SH-SY5Y (cell line): ENCODE data around the gene SAP25.

Experiments used
- GATA2 ChIP-seq: IDR thresholded peaks from 2 replicates; pipeline ENCODE4 v1.6.1; 2011; ENCODE audit warnings: mild to moderate bottlenecking, low read depth, low read length
- GATA3 ChIP-seq: IDR thresholded peaks from 2 replicates; pipeline ENCODE4 v1.6.1; 2011; ENCODE audit warnings: low read depth, mild to moderate bottlenecking, low read length, moderate library complexity

Gene SAP25

DNA sequence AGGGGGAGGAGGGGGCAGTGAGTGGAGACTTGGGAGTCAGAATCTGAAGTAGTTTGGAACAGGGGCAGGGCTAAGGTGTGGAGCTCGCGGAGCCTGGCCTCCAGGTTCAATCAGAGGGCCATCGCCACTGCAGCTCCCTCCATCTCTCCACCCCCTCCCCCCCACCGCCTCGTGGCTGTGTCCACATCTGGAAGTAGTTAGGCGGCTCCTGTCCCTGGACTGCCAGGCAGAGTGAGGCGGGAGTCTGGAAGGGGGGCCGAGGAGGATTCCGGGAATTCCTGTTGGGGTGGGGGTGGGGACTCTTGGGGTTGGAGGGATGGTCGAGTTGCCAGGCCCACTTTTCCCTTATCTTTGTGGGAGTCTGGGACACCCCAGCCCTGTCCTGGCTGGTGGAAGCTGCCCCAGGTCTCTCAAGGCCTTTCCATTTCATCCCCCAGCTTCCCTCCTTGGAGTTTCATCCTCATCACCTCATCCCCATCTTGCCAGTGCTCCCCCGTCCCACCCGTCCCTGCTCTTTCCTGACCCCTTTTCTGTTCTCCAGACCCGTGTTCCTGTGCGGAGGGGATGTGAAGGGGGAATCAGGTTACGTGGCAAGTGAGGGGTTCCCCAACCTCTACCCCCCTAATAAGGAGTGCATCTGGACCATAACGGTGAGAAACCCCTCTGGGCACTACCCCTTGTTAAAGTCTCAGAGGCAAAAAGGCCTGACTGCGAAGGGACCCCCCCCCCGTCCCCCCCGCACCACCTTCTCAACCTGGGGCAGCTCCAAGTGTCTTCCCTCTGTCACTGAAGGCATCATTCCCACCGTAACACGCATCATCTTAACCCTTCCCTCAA is 29.4 kb upstream of the SAP25 start:
- TF ChIP-seq GATA2 (peak; percentile 41; the same call in 1 of the 2 replicates), GATA3 (no peak)

DNA sequence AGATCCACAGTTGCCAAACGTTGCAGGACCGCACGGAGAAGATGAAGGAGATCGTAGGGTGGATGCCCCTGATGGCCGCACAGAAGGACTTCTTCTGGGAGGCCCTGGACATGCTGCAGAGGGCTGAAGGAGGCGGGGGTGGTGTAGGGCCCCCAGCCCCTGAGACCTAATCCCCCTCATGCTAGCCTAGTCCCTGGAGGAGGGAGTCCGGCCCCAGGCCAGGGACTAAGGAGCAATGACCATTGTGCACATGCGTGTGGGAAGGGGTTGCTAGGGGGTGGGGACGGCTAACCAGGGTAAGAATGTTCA is 27.0 kb upstream of the SAP25 start:
- TF ChIP-seq GATA2, result no peak
- TF ChIP-seq GATA3, result no peak

DNA sequence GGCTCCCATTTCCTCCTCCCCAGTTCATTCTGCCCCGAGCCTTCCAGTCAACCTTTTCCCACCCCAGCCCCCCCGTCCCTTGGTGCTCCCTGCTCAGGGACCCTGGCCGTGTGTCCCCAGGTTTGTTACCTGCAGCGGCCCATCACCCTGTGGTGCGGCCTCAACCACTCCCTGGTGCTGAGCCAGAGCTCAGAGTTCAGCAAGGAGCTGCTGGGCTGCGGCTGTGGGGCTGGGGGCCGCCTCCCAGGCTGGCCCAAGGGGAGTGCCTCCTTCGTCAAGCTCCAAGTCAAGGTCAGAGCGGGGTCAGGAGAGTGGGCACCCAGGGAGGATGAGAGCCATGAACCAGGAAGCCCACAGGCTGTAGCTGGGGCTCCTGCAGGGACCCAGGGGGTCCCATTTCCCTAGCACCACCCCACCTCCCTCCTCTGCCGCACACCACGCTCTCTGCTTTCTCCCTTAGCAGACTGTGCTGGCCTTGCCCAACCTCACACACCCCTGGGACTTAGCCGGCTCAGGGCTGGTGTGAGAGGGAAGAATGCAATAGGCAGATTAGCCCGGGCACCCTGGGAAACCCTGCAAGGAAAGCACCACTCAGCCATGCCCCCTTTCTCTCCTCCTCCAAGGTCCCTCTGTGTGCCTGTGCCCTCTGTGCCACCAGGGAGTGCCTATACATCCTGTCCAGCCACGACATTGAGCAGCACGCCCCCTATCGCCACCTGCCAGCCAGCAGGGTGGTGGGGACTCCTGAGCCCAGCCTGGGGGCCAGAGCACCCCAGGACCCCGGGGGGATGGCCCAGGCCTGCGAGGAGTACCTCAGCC is 26.4 kb upstream of the SAP25 start:
- TF ChIP-seq GATA2 (no peak), GATA3 (no peak)

DNA sequence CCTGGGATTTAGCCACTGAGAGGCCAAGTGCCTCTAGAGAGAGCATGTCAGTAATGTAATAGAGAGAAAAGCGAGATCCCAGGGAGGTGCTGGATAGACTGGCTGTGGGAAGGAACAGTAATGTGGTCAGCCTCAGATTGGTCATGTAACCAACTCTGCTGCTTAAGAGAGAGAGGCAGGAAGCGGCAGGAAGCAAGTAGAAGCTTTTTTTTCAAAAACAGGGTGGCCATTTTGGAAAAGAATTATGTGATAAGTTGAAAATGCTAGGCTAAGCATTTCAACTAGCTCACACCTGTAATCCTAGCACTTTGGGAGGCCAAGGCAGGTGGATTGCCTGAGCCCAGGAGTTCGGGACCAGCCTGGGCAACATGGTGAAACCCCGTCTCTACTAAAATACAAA is 24.7 kb upstream of the SAP25 start:
- TF ChIP-seq GATA3 (no peak), GATA2 (no peak)

DNA sequence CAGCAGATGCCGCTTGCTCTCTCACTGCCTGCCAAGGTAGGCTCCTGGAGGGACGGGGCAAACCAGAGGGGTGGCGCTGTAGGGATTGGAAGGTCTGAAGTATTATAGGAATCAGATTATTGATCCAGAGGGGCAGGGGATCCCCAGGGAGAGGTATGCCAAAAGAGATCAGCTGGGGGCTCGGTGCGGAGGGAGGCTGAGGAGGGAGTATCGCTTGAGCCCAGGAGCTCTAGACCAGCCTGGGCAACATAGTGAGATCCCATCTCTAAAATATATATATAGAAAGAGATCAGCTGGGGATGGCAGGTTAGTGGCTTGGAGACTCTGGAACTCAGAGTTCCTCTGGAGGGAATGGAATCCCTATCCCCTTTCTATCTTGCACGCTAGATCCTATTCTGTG is 21.5 kb upstream of the SAP25 start:
- TF ChIP-seq GATA2 (no peak), GATA3 (no peak)

DNA sequence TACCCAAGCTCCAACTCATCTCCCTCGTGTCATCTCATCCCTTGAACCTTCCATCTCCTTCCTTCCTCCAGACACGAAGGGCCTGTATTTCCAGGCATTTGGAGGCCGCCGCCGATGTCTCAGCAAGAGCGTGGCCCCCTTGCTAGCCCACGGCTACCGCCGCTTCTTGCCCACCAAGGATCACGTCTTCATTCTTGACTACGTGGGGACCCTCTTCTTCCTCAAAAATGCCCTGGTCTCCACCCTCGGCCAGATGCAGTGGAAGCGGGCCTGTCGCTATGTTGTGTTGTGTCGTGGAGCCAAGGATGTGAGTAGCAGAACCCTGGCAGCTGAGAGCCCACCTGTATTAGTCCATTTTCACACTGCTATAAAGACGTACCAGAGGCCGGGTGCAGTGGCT is 17.9 kb upstream of the SAP25 start:
- TF ChIP-seq GATA3 (no peak), GATA2 (no peak)

DNA sequence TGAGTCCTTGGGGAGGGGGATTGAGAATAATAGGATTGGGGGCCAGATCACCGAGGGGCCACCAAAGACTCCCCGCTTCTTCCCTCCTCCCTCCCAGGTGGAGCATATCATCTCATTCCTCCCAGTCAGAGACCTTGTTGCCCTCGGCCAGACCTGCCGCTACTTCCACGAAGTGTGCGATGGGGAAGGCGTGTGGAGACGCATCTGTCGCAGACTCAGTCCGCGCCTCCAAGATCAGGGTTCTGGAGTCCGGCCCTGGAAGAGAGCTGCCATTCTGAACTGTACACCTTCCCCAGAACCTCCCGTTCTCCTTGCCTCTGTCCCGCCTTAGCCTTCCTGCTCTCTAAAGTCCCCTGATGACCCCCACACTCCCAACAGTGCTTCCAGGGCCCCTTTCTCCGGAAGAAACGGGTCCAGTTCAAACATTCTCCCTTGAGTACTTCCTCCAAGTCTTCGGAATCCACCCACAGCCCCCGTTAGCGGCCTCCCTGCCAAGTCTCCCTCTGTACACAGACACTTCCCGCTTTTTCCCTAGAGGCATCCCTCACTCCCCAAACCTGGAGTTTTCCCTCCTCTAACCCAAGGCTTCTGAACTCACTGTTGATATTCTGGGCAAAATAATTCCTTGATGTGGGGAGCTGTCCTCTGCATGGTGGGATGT is 16.5 kb upstream of the SAP25 start:
- TF ChIP-seq GATA3 (no peak), GATA2 (no peak)

DNA sequence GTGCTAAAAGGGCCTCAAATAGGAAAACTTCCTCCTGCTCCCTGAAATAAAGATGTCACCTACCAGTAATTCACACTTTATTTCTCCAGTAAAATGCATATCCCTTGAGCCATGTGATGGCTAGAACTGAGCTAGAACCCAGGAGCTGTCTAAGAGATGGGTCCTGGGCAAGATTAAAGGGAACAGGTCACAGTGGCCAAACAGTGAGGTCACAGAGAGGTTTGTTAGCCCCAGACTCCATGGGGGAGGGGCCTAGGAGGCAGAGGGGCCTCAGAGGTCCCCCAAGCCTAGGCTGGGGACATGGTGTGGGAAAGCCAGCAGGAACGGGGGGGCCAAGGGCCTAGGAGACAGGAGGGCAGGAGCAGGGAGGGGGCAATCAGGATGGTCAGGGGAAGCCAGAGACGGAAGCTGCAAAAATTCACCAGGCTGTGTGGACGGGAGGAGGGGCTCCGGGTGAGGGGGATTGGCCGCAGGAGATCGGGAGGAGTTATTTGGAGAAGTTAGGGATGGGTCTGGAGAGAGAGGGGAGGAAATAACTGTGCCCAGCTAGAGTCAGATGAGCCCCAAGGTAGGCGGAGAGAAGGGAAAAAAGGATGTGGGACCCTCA is 15.7 kb upstream of the SAP25 start:
- no peak for TF ChIP-seq GATA2
- no peak for TF ChIP-seq GATA3

DNA sequence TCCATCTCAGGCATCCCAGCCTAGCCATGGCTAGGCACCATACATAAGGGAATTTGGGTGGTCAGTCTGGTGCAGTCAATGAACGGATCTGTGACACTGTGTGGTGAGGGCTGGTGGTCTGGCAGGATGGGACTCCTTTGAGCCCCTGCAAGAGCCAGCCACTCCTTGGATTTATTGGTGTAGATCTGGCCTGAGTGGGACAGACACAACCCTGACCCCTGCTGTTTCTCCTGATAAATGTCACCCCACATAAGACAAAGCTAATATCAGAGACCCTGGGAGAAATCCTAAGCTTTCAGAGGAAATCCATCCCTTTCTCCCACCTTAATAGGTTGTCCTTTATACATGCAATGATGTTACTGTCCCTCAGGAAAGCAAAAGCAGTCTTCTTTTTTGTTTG is 14.7 kb upstream of the SAP25 start:
- no peak for TF ChIP-seq GATA3
- no peak for TF ChIP-seq GATA2

DNA sequence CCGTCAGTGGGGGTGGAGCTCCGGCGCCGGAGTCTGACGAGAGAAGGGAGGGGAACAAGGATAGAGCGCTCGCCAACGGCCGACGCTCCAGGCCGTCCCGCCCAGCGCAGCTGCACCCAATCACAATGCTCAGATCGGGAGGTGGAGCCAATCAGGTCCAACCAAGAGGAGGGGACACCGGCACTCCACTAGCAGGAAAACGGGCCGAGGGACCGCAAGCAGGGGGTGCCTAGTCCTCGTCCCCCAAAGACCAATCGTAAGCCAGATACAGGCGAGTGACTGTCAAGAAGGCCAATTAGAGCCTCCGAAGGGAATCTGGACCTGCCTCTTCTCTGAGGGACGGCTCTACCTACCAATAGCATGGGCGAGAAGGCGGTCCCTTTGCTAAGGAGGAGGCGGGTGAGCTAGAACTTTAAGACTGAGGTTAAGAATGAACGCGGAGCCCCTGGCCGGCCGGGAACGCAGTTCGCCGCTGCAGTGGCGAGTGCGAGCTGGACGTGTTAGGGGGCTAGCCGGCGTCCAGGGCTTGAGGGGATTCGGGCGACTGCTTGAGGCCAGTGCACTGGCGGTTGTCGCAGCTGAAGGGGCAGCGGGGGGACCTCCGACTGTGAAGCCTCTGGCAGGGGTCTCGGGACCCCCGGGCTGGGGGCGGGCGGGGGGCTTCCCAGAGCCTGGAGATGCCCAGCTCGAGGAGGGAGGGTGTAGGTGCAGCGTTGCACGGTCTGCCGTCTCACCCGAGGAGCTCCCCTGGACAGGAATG is 12.7 kb upstream of the SAP25 start, which contains the start of gene FBXO24:
Gene FBXO24 (plus strand): TSS at position 63 of the 760 bp plus-strand sequence. CDS start 298 bp downstream, at position 361.
- TF ChIP-seq GATA3, result no peak
- TF ChIP-seq GATA2, result no peak

DNA sequence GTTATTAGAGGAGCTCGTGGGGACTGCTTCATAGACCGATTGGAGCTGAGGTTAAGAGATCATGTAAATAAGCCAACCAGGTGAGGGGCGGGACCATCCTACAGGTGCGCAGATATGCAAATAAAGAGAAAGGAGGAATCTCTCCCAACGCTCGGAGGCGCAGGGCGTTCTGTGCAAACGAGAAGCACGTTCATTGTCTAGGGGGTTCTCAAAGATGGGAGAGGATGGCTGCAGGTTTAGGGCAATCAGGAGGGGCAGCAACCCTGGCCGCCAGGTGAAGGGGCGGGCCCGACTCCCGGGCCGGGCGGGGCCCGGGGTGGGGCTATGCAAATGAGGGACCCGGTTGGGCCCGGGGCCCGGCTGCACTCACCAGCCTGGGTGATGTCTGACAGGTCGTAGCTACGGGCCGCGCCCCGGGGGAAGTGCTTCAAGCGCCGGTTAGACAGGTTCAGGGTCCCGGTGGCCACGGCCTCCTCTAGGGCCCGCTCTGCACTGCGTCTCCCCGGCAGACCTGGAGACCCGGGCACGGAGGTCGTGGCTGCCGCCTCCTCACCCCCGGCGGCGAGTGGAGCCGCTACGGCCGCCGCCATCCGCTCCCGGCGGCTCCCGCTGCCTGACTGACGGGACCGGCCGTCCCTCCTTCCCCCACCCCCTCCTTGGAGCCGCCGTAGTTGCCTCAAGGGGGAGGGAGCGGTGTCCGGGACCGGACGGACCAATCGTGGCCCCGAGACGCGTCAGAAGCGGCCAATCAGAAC is 12.0 kb upstream of the SAP25 start, which contains the start of gene LRCH4:
Gene LRCH4 (minus strand): TSS at position 619 of the 755 bp plus-strand sequence. CDS start 29 bp downstream, at position 590.
- no peak for TF ChIP-seq GATA2
- no peak for TF ChIP-seq GATA3

DNA sequence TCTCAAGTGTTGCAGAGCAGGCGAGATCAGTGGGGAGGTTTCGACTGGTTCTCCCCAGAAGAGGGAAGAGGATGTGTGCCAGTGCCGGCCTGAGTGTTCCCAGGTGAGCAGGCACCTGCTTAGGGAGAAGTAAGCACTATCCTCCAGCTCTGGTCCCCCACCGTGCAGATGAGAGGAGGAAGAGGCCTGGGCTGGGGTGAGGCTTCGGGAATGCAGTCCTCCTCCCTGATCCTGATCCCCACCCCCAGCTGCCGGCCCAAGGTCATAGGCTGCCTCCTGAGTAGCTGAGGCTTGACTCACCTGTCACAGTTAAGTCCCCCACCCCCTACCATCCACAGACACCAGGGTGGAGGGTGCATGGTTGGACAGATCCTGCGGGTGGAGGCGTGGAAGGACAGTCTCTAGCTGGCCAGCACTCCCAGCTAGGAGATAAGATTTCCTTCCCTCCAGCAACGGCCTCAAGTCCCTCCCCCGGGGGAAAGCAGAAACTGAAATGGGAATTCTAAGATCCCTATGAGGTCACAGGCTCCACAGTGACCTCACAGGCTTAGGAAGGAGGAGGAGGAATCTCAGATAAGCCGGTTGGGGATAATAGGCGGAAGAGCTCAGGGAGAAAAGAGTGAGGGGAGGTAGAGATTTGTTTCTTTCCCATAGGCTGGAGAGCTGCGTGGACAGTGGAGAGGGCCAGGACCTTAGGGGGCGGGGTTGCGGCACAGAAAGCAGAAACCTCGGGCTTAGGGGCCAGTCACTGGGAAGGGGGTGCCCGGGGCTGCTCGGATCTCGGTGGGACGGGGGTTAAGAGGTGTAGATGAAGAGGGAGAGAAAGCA is 11.2 kb upstream of the SAP25 start:
- no peak for TF ChIP-seq GATA2
- TF ChIP-seq GATA3, result no peak
